HG02588 (cell line): ENCODE data around the gene ERG.

Experiments
- ATAC-seq: cut with Tn5 transposase; IDR thresholded peaks from one replicate; pipeline ENCODE4 v1.9.1; 2021; ENCODE audit warnings: mild to moderate bottlenecking, moderate library complexity; ENCODE audit not compliant: unreplicated experiment

ERG gene

GRCh38 chr21:38396325-38396724 lies 102.0 kb downstream of the ERG start:
- no peak for ATAC-seq

DNA sequence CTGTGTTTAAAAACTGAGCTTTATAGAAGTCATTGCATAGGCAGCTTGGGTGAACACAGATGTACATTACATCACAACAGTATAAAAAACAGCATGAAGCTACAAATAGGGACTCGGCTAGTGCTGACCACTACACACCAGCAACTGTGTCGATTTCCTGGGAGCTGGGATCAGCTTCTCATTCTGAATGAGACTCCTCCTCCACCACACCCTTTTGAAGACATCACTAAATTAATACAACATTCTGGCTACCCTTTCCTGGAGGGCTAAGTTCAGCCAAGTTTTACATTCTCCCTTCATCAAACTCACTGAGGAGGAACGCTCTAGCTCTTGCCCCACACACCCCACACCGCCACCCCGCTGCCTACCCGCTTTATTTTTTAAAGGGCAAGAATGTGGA lies 102.7 kb downstream of the ERG start:
- ATAC-seq, result no peak

DNA sequence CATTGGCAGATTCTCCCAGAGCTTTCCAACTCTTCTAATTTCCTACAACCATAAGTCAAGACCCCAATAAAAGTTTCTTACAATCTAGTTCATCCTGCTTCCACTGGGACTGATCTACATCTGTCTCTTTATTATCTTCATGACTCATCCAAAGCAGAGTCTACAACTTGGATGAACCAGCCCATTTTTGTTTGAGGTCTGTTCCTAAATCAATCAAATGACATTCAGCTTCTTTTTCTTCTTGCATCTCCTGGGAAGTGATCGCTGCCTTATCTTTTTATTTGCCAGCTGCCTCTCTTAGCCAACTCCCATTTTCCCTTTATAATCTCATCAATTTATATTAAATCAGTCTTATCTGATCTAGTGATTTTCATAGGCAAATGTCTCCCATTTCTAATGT lies 105.6 kb downstream of the ERG start:
- no peak for ATAC-seq

DNA sequence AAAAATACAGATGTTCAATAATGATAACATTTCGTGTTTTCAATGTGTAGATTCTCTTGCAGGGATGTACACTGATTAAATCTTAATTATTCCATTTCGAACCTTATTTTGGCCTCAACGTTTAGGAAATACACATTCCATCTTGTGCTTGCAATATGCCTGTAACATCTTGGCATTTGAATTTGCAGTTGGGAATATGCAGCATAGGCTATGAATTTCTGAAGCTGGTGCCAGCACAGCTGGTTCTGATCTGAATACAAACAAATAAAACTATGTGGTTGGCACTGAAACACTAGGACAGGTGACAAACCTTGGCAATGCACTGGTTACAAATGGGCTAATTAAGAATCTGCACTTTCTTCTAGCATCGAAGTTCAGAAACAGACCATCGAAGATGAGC lies 108.4 kb downstream of the ERG start:
- no peak for ATAC-seq

GRCh38 chr21:38389354-38389676 lies 109.0 kb downstream of the ERG start:
- no peak for ATAC-seq

- ATAC-seq, result no peak
Observed at GRCh38 chr21:38388647-38389353, 109.5 kb downstream of the ERG start.

- ATAC-seq, result no peak
Observed at GRCh38 chr21:38388203-38388602, 110.1 kb downstream of the ERG start.

GRCh38 chr21:38386967-38387366 lies 111.3 kb downstream of the ERG start:
- no peak for ATAC-seq

DNA sequence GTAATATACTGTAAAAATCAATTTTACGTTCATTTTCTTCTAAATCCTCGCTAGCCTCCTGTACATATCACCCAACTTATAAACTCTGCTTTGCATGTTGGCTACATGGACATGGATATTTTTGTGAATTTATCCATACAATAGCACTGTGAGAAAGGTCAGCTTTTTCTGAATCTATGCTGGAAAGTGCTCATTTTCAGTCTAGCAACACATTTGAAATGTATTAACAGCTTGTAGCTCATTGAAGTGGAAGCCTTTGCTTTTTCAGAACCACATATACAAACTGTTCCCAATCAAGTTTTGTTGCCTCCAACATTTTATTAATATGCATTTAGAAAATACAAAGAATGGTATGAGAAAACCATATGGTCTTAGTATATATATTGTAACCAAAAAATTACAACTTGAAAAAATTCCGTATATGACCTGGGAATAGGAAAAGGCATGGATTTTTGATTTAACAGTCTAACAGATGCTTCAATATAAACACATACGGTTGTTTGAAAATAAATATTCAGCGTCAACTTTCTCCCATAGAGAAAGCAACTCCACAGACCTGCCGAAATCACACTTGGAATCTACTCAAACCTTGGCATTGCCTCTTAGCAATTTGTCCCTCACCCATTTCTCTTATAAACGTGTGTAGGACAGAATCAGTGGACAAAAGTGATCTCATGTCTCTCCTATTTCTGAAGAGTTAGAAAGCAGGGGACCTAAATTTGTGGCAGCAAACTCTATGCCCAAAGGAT lies 112.7 kb downstream of the ERG start:
- ATAC-seq, result no peak

DNA sequence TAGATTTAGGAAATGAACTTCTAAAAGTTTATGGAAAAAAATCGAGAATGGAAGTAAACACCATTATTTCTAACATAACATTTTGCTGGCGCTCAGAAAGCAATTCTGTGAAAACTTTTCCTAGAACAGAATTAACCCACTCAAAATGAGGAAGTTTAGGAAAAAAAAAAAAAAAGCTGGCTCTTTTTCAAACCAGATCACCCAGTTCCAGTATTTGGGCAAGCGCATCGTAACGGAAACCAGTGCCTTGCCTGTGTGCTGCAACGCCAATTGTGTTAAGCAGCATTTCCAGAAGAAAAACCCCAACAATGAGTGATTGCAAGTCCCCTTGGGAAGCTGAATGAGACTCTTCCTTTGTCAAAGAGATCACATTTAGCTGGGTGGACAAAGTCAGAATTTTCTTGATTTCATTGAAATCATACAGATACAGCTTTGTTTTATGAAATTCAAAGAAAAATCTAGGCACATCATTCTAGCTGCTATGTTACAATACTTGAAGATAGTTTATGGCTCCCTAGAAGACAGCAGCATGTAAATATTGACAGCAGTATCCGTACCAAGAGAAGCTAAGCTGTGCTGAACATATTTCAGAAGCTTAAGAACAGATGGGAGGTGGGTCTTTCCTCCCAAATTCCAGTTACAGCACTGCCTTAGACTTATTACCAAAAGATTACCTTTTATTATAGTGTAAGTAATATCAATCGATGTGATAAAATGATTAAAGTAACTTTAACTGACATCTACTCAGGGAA lies 113.4 kb downstream of the ERG start:
- ATAC-seq, result no peak

GRCh38 chr21:38384238-38384560 lies 114.1 kb downstream of the ERG start:
- no peak for ATAC-seq

- ATAC-seq, result no peak
Observed at GRCh38 chr21:38383411-38384237, 114.7 kb downstream of the ERG start.

DNA sequence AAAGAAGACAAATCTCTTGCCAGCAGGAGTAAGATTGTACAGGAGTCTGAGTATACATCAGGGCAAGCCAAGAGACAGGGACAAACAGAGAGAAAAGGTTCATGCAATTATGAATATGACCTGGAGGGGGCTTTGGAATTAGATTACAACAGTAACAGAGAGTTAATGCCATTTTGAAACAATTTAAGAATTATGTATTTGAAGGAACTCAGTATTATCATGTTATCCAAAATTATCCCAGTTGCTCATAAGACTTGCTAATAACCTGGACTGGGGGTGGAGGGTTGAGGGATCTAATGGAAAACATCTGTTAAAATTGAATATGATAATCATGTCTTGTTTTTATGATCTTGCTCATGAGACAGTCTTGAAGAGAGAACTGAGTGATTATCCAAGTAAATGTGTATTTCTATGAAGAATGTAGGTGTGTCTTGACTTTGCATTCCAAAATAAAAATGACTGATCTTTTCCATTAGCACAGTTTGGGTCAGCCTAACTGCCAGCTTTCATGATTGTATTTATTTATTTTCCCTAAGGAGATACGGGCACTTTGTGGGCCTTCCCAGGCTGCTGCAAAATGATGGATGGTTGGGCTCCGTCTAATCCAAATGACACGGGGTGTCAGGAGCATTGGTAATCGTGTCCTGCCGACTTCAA lies 117.7 kb downstream of the ERG start:
- no peak for ATAC-seq

DNA sequence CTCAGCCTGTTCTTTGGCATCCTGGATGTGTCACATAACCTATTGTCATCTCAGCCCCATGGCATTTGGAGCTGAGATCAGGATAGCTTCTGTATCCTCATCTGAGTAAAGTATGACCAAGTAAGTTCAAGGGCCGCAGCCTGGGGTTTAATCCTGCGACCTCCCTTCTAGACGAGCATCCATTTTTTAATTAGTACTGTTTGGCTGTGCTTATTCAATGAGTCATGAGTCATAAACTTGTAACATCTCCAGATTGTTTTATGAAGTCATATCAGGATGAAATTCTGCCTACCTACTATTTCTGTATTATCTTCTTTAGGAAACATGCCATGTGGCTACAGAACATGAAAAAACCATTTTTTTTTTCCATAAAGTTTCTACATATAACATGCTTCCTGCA lies 119.1 kb downstream of the ERG start:
- no peak for ATAC-seq

- no peak for ATAC-seq
Observed at GRCh38 chr21:38377165-38378088, 120.8 kb downstream of the ERG start.

GRCh38 chr21:38376693-38377092 lies 121.6 kb downstream of the ERG start:
- no peak for ATAC-seq

GRCh38 chr21:38376235-38376634 lies 122.0 kb downstream of the ERG start:
- ATAC-seq, result no peak

- ATAC-seq, result no peak
Observed at GRCh38 chr21:38367646-38368045, 130.6 kb downstream of the ERG start.

DNA sequence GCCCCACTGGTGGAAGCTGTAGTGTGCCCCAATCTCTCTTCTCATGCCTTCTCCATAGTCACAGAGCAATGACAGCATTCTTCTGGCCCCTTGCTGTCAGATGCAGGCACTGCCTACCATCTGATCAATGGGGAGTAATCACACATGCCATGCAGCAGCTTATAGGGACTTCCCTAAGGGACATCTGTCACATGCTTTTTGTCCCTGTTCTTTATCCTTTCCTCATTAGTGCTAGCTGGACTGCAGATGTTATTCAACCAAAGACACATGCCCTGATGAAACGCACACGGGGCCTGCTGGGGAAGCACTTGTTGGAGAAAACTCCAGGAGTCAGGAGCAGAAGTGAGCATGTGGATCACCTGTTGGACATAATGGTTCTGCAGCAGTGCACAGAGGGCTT lies 132.8 kb downstream of the ERG start:
- no peak for ATAC-seq

DNA sequence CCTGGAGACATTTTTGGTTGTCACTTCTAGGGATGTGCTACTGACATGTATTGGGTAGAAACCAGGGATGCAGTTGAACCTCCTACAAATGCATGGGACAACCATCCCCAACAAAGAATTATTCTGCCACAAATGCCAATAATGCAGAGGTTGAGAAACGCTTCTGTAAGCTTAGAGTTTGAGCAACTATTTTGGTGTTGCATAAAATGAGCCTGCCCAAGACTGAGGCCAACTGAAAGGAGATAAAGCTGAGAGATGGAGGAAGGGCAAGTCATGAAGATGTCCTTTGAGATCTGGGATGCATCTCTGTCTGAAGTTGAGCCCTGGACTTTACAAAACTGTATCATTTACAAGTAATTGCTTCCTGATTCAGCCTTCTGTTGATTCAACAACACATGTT lies 134.6 kb downstream of the ERG start:
- ATAC-seq, result no peak
